Omental fat pad (tissue), 4 donors: ENCODE results near the gene ACTR1B. TPM values are rescaled to one million over a fixed set of nuclear protein-coding genes. Genes with fewer than 3 reads are reported as not detected.

ENCODE experiments used
- small RNA-seq: library from RNA; depleted of rRNA; stranded (forward); fragments of <200 nt; gene quantifications from one replicate; pipeline ENCODE3, GENCODE V24; 2016
- total RNA-seq, 4 donors: library from RNA; depleted of rRNA; stranded (reverse); fragments of >200 nt; gene quantifications; one replicate each; pipeline ENCODE4 v1.1.0, GENCODE V29; 2016

Gene ACTR1B
- total RNA-seq, 4 donors from 2014 or later = 33.2 to 96.3 (median 54.1) TPM

Small RNA genes lying within 50 kb of the gene (small RNA-seq; reads per million reads assigned to genes)
- not detected for gene RNU4-8P

Other genes starting within 250 kb of the ACTR1B start
- gene ANKRD36B, start 74.2 kb downstream of the ACTR1B start, total RNA-seq = 10 to 100 TPM; 26.6 to 97.1 (median 45.0) TPM
- 100 to 1,000 TPM; 204 to 415 (median 362) TPM for gene COX5B, start 18.0 kb downstream of the ACTR1B start, total RNA-seq
- gene C2orf92, start 5.7 kb upstream of the ACTR1B start, total RNA-seq = 10 to 100 TPM in 2 of 4 donors, 1 to 10 TPM in 2; 4.8 to 17.8 (median 10.4) TPM
- 1 to 10 TPM; 4.1 to 9.6 (median 6.5) TPM for gene ZAP70, start 49.5 kb upstream of the ACTR1B start, total RNA-seq